AG08395 (cell line): ENCODE measurements around the gene CCDC183.
A peak's percentile ranks its signal among the peaks of the same experiment; 100 is the strongest.
"Not testable (repeated sequence)": the region's sequence is repeated elsewhere in the genome, so short reads cannot be mapped to it uniquely, and the experiment has no call there.

ENCODE experiments used
- DNase-seq: peaks from one replicate; pipeline ENCODE4 v3.0.0; 2012; ENCODE audit warnings: mixed read lengths, low spot score

CCDC183 gene

GRCh38 chr9:136802321-136802720 lies 6.2 kb downstream of the CCDC183 start:
- no peak for DNase-seq

GRCh38 chr9:136803009-136803550 lies 6.9 kb downstream of the CCDC183 start:
- not testable (repeated sequence) for DNase-seq

- no peak for DNase-seq
Measured at GRCh38 chr9:136803551-136804508, 7.7 kb downstream of the CCDC183 start.

- DNase-seq, result no peak
Measured at GRCh38 chr9:136804509-136805206, 8.5 kb downstream of the CCDC183 start.

- no peak for DNase-seq
Measured at GRCh38 chr9:136805207-136805740, 9.1 kb downstream of the CCDC183 start.

- DNase-seq, result no peak
Measured at GRCh38 chr9:136806067-136806466, 9.9 kb downstream of the CCDC183 start.

- DNase-seq, result no peak
Measured at GRCh38 chr9:136806631-136807201, 10.6 kb downstream of the CCDC183 start.

- DNase-seq, result peak; percentile 98
Measured at GRCh38 chr9:136807281-136808074, 11.3 kb downstream of the CCDC183 start, which contains the start of gene RABL6. Gene RABL6, plus strand, starts transcription at chr9:136807948. Its CDS starts 249 bp downstream, at chr9:136808197.

- DNase-seq, result peak; percentile 12
Measured at GRCh38 chr9:136808075-136808805, 12.1 kb downstream of the CCDC183 start.

GRCh38 chr9:136808806-136809158 lies 12.6 kb downstream of the CCDC183 start:
- DNase-seq, result peak; percentile 44

- no peak for DNase-seq
Measured at GRCh38 chr9:136814725-136815421, 18.7 kb downstream of the CCDC183 start.

- DNase-seq, result no peak
Measured at GRCh38 chr9:136815422-136815782, 19.3 kb downstream of the CCDC183 start.

GRCh38 chr9:136820971-136821825 lies 25.1 kb downstream of the CCDC183 start:
- DNase-seq, result peak; percentile 26

- no peak for DNase-seq
Measured at GRCh38 chr9:136821826-136822544, 25.8 kb downstream of the CCDC183 start.

GRCh38 chr9:136823136-136824046 lies 27.3 kb downstream of the CCDC183 start:
- DNase-seq, result no peak

- DNase-seq, result no peak
Measured at GRCh38 chr9:136824496-136825225, 28.5 kb downstream of the CCDC183 start.
